HepG2 (cell line): ENCODE measurements around the gene COBL.

Source experiments
- ATF7-NPFF ChIP-seq: sonication (generic); formaldehyde crosslinking; IDR thresholded peaks from 2 replicates; pipeline ENCODE4 v1.8.1; 2023; ENCODE audit warnings: mild to moderate bottlenecking, low read depth, missing genetic modification reagents, moderate library complexity
- ELF1 ChIP-seq: sonication (generic); formaldehyde crosslinking; IDR thresholded peaks from 2 replicates; pipeline ENCODE4 v1.4.0; 2020; ENCODE audit warnings: missing genetic modification reagents
- FOXP1 ChIP-seq, 2 experiments: fragments of 450-650 bp in 1 of 2; IDR thresholded peaks; 2 replicates each; pipeline ENCODE4 v1.6.1; 2017 to 2018; ENCODE audit warnings: antibody characterized with exemption in 1 of 2
- ZBTB21 ChIP-seq: sonication (generic); formaldehyde crosslinking; IDR thresholded peaks from 2 replicates; pipeline ENCODE4 v1.4.0; 2020; ENCODE audit warnings: missing genetic modification reagents

DNA sequence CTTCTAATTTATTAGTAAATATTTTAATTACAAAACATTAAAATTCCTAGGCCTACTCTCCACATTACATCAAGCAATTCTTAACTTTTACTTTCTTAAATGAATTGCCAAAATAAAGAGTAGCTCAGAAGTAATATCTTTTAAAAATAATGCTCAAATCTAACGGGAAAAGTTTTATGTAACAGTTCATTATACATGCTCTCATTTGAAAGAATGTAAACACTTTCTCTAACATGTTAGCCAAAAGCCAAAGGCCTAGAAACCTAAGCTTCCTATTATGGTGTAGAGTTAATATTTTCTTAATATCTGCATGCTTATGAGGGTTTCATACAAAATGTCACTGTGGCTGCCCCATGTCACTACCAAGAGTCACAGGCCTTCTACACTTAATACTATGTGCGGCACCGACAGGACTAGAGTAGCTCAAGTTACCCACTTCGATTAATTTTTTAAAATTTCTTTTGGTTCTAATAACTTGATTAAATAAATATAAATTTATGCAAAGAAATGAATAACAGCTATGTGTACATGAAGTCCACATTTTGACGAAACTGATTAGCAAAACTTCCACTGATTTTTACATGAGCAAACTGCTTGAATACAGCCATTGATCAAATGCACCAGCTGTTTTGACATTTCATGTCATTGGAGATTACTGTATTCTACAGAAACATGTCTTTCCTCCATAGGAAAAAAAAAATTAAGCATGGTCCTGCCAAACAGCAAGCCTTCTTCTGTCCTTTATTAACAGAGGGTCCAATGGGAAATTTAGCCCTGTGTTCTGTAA is 3.5 kb downstream of the COBL start:
- TF ChIP-seq ATF7-NPFF (CRISPR knock-in tag): no peak
- TF ChIP-seq FOXP1 (IDR thresholded peaks at IDR 0.05): no peak
- TF ChIP-seq FOXP1 (CRISPR knock-in tag; IDR thresholded peaks at IDR 0.05): no peak
- TF ChIP-seq ELF1 (CRISPR knock-in tag): no peak
- TF ChIP-seq ZBTB21 (CRISPR knock-in tag): no peak
